HG03103 (cell line): ENCODE data around the gene TRIAP1.

Source experiments
- ATAC-seq: cut with Tn5 transposase; IDR thresholded peaks from one replicate; pipeline ENCODE4 v1.9.1; 2021; ENCODE audit warnings: low read depth; ENCODE audit not compliant: unreplicated experiment

Gene TRIAP1

DNA sequence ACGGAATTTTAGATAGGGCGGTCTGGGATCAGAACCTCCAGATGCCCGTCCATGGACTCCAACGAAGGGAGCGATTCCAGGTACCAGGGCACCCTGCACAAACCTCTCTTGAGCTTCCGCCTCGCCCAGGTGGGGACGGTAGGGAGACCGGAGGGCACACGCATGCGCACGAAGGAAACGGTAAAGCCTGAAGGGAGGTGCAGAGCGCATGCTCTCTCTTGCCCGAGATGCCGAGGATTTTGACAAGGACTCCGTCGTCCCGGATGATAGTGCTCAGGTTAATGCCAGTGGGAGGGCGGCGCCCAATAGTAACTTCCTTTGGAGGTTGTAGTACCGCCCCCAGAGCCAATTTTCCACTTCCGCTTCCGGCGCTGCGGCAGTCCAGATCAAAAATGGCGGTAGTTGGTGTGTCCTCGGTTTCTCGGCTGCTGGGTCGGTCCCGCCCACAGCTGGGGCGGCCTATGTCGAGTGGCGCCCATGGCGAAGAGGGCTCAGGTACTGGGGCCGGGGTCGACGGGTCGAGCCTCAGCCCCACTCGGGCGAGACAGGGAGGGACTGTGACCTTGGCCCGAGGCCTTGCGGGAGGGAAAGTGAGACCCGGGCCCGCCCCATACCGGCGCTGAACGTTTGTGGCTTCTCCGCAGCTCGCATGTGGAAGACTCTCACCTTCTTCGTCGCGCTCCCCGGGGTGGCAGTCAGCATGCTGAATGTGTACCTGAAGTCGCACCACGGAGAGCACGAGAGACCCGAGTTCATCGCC is 8.3 kb downstream of the TRIAP1 start, which contains the start of gene COX6A1:
Gene COX6A1, plus strand, starts transcription at position 379 of the 760 bp plus-strand sequence. Its CDS starts 14 bp downstream, at position 393.
- ATAC-seq, result peak; percentile 92

DNA sequence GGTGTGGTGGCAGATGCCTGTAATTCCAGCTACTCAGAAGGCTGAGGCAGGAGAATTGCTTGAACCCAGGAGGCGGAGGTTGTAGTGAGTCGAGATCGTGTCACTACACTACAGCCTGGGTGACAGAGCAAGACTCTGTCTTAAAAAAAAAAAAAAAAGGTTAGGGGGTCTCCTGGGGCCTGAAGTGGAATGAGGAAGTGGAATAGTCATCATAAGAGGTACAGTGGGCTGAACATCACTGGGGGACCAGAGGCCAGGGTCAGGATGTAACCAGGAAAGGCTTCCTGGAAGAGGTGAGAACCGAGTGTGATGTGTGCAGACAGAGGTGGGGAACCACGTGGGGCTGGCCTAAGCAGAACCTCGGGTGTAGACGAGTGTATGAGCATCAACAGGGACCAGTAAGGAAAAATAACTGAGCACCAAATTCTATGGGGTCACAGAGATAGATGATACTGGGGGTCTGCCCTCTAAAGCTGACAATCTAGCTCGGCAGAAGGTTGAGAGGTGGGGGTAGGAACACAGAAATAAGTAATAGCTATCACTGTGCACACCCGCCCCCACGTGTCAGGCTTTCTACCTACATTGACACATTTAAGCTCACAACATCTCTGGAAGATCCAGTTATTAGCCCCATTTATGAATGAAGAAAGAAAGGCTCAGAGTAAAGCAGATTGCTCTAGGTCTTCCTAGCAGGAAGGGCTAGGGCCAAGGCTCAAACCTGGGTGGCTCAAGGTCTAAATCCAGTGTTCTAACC is 13.2 kb downstream of the TRIAP1 start:
- ATAC-seq, result no peak

DNA sequence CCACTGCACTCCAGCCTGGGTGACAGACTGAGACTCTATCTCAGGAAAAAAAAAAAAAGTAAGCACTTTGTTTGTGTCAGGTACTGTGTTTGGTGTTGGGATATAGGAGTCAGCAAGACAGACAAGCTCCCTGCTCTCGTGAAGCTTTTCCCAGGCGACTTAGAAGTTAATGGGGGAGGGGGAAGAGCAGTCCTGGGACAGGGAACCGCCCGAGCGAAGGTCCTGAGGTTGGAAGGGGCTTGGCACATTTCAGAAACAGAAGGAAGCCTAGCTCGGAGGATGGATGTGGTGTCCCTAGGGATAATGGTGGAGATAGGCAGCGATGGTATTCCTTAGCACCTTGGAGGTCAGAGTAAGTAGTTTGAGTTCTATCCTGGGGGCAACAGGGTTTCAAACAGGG is 16.8 kb downstream of the TRIAP1 start:
- ATAC-seq, result no peak

DNA sequence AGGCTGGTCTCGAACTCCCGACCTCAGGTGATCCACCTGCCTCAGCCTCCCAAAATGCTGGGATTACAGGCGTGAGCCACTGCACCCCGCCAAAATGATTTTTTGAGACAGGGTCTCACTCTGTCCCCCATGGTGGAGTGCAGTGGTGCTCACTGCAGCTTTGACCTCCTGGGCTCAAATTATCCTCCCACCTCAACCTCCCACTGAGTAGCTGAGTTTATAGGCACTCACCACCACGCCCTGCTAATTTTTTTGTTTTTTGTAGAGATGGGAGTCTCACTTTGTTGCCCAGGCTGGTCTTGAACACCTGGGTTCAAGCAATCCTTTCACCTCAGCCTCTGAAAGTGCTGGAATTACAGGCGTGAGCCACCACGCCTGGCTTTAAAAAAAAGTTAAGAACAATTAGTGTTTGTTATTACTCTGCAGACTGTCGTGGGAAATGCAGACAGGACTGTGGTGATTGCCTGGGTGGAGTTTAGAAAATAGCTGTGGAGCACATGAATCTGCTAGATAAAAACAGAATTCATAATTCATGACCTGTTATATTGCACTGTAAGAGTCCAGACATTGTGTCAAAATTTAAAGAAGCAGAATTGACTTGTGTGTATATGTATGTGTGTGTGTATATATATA is 17.5 kb downstream of the TRIAP1 start:
- no peak for ATAC-seq

DNA sequence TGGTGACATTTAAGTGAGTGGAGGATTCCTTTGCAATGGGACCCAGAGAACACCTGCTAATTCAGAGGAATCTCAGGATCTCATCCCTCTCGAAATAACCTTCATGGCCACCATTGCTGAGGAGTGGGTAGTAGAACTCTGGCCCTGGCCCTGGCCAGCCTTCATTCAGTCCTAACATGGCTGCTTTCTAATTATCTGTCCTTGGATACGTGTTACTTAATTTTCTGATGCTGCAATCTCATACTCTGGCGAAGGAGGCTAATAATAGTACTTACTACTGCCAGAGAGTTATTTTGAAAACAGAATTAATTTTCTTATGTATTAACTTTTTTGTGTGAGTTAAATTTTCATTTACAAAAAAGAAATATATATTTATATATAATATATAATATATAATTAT is 20.4 kb downstream of the TRIAP1 start:
- no peak for ATAC-seq

DNA sequence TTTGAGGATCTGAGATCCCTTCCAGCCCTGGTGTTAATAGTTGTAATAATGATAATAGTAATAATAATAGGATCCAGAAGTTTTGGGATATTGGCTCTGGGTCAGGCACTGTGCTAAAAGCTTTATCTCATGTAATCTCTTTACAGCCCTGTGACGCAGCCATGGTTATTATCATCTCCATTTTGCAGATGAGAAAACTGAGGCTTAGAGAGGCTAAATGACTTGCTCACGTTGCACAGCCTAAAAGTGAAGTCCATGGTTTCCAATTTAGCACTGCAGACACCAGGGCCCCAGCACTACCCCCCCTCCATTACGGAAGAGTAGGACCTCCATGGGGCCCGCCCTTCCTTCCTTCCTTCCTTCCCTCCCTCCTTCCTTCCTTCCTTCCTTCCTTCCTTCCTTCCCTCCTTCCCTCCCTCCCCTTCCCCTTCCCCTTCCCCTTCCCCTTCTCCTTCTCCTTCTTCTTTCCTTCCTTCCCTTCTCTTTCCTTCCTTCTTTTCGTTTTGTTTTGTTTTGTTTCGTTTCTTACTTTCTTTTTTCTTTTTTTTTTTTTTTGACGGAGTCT is 23.2 kb downstream of the TRIAP1 start:
- ATAC-seq, result no peak

DNA sequence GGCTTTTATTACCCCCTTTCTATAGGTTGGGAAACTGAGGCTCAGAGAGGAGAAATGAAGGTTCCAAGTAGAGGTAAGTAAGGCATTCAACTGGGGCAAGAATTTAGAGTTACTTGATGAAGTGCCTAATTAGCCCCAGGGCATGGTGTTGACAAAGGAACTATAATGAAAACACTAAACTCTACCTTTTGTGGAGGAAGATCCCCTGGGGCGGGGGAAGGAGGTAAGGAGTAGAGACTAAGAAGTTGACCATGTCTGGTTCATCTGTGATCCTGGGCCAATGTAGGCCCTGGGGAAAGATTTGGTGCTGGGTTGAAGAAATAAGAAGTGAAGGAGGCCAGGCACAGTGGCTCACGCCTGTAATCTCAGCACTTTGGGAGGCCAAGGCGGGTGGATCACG is 24.5 kb downstream of the TRIAP1 start:
- no peak for ATAC-seq

DNA sequence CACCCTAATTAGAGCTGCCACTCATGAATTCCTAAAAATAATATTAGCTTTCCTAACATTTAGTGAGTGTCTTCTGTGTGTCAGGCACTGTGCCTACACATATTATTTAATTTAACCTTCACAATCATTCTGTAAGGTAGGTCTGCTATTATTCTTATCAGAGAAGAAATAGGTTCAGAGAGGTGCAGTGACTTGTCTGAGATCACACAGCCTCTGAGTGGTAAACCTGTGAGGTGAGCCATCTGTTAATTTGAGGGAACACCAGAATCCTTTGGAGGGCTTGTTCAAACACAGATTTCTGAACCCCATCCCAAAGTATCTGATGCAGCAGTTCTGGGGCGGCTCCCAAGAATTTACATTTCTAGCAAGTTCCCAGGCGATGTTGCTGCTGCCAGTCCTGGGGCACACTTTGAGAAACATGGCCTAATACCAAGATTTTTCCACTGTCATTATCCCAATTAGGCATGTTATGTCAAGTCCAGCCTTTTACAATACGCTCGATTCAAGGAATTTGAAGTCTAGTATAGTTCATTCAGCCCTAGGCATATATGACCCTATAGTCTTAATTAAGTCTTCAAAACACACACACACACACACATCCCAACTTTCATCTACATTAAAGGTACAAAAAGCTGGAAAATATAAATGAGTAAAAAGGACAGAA is 28.1 kb downstream of the TRIAP1 start:
- no peak for ATAC-seq

DNA sequence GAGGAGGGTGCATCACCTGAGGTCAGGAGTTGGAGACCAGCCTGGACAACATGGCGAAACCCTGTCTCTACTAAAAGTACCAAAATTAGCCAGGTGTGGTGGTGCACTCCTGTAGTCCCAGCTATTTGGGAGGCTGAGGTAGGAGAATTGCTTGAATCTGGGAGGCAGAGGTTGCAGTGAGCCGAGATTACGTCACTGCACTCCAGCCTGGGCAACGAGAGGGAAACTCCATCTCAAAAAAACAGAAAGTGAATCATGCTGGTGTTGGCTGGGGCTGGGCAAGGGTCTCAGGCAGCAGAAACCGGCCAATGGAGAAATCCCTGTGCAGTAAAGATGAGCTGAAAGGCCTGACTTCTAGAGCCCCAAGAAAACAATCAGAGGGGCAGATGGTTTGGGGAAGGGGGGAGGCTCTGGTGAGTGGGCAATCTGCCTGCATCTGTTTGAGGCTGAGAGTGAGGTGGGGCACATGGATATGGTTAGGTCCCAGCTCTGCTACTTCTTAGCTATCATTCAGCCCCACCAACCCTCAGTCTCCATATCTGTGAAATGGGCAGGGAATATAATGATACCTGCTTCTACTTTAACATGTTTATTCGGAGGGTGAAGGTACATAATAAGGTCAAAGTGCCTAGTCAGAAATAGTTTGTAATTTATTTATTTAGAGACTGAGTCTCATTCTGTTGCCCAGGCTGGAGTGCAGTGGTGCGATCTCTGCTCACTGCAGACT is 29.5 kb downstream of the TRIAP1 start:
- no peak for ATAC-seq

DNA sequence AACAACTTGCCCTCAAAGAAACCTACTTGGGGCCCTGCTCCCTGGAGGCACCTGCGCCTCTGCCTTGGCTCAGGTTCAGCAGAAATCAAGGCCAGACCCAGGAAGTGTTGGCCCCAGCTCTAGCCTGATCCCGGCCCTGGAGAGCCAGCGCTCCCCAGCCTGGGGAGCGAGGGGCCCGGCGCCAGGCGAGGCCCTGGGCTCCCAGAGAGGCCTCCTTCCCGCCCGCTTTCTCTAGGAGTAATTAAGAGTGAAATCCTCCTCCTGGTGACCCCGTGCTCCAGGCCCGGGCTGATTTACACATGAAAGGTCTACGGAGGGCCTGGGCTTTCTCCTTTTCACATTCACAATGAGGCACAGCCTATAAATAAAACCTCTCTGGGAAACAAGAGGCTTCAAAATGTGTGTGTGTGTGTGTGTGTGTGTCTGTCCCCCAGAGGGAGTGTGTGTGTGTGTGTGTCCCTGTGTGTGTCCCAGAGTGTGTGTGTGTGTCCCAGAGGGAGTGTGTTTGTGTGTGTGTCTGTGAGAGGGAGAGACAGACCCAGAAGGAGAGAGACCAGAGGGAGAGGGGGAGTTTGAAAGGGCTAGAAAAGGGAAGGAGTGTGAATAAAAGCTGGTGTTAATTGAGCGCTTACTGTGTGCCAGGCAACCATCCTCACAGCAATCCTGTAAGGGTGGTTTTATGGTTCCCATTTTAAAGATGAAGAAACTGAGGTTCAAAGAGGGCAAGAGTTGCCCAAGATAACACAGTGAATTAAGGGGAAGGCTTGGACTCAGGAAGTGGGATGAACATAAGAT is 32.1 kb downstream of the TRIAP1 start:
- no peak for ATAC-seq

DNA sequence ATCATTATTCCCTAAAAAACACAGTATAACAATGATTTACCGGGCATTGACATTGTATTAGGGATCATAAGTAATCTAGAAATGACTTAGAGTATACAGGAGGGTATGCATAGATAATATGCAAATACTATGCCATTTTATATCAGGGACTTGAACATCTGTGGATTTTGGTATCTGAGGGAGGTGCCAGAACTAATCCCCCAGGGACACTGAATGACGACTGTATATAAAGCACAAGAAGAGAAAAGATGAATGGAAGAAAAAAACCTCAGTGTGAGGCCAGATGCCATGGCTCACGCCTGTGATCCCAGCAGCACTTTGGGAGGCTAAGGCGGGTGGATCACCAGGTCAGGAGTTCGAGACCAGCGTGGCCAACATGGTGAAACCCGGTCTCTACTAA is 33.8 kb downstream of the TRIAP1 start:
- no peak for ATAC-seq

DNA sequence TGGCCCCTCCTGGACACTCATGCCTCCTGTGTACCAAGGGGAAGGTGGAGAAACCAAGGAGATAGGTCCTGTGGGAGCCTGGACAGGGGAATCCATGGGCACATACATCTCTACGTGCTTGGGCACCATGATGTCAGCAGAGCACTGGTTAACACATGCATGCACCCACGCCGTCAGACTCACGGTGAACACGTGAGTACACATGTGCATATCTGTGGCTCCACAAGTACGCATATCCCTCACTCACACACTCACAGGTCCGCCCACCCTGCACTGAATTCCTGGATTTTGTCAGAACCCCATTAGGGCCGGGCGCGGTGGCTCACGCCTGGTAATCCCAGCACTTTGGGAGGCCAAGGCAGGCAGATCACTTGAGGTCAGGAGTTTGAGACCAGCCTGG is 37.4 kb downstream of the TRIAP1 start:
- ATAC-seq, result no peak

DNA sequence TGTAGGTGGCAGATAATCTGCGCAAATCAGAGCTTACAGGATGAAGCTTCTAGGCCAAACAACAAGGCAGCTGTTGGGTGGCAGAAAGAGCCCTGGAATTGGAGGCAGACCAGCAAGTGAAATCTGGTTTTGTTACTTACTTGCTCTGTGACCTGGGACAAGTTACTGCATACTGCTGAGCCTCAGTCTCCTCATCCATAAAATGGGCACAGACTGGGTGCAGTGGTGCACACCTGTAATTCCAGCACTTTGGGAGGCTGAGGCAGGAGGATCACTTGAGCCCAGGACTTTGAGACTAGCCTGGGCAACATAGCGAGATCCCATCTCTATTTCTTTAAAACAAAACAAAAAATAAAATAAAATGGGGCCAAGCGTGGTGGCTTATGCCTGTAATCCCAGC is 39.6 kb downstream of the TRIAP1 start:
- ATAC-seq, result no peak

DNA sequence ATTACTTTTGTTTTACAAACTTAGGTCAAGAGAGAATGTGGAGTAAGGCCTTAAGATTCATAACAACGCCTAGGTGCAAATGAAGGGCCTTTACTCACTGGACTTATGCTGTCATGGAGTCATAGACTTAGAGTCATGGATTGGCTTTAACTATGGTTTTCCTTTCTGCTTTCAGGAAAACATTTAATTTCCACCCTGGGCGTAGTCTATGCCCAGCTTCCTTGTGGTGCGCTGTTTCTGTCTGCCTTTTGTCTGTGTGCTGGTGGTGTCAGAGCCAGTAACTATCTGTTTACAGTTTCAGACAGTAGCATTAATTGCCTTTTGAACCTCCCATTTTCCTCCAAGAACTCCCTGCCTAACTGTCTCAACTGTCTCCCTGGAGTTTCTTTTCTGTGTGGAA is 40.1 kb downstream of the TRIAP1 start:
- ATAC-seq, result no peak

DNA sequence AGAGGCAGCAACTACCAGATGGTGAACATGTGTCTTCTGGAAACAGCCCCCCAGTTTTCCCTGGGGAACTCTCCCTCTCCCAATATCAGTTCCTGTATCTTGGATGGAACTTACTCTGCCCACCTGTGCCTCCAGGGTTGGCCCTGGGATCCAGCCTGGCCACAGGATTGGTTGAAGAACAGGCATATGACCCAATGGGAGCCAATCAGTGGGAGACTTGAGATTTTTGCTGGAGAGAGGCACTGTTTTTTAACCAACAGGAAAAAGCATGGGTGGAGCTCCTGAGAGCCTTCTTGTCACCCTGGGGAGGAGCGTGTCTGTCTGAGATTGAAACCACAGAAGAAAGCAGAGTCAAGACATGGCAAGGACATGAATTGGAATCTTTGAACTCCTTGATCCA is 41.9 kb downstream of the TRIAP1 start:
- no peak for ATAC-seq

DNA sequence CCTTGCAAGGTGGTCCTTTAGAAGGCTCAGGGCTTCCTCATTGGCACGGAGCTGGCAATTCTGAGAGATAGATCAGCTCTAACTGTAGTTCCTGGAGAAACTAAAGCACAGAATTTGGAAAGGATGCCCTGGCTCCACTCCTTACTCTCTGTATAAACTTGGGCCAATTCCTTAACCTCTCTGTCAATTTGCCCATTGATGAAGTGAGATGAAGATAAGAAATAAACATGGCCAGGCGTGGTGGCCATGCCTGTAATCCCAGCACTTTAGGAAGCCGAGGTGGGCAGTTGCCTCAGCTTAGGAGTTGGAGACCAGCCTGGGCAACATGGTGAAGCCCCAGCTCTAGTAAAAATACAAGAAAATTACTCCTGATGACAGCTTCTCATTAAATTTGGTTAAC is 42.3 kb downstream of the TRIAP1 start:
- ATAC-seq, result no peak

DNA sequence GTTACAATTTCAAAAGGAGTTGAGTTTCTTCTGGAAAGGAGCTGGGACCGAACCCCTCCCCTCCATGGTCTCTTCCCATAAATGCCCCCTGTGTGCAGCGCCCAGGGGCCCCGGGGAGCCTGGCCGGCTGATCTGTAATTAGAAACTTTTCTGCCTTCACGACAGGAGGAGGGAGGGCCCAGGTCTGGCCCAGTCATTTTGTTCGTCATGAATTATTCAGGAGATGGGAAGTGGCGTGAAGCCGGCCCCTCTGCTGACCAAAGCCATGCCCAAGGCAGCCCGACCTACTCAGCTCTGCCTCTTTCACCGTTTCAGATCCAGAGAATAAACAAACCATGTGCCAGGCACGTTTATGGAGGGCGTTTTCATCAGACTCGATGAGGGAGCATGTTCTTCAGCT is 44.0 kb downstream of the TRIAP1 start:
- no peak for ATAC-seq

DNA sequence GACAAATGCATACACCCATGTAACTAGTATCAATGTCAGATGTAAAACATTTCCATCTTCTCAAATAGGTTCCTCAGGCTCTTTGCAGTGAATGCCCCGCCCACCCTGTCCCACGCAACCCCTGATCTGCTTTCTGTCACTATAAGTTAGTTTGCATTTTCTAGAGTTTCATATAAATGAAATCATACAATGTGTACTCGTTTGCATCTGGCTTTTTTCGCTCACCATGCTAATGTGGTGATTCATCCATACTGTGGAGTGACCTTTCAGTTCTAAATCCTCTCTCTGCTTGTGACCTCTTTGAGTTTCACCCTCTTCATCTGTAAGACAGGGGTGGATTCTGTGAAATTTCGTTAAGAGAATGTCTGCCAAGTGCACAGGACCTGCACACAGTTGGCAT is 46.7 kb downstream of the TRIAP1 start:
- ATAC-seq, result no peak

DNA sequence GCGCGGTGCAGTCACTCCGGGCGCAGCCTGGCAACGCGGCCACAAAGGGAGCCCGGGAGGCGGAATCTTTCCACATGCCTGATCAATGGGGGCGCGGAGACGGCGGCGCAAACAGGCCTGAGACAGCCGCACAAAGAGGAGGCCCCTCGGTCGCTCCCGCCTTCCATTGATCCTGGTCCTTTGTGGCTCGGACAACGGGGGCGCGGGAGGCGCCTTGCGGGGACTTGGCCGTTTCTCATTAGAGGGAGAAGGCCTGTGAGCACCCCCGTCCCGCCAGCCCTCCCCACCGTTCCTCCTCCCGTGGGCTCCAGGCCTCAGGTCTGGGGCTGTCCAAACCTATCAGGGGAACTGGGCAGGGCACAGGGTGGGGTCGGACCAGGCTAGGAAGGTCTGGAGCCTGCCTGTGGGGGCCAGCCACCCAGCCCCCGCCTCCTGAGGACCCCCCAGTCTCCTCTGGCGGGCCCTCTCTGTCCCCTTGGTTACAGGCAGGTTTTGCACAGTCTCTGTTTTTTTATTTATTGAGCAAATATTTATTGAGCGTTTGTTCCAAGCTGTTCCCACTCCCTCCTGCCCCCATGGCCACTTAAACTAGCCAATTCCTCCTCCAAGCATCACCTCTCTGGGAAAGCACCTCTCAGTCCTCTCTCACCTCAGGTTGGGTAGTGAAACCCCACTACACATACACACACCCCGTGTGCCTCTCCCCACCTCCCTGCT is 48.2 kb downstream of the TRIAP1 start:
- no peak for ATAC-seq
